HG03342 (cell line): Measurements from ENCODE around the gene ADAMTS12.

Experiments
- ATAC-seq: cut with Tn5 transposase; IDR thresholded peaks from one replicate; pipeline ENCODE4 v1.9.1; 2021; ENCODE audit warnings: mild to moderate bottlenecking, moderate library complexity; ENCODE audit not compliant: unreplicated experiment

ADAMTS12 gene

GRCh38 chr5:33843579-33843978, 48.2 kb downstream of the ADAMTS12 start:
- no peak for ATAC-seq

GRCh38 chr5:33842456-33842855, 49.3 kb downstream of the ADAMTS12 start:
- ATAC-seq = no peak

- no peak for ATAC-seq
These were observed 49.9 kb downstream of the ADAMTS12 start for GRCh38 chr5:33841891-33842290.

DNA sequence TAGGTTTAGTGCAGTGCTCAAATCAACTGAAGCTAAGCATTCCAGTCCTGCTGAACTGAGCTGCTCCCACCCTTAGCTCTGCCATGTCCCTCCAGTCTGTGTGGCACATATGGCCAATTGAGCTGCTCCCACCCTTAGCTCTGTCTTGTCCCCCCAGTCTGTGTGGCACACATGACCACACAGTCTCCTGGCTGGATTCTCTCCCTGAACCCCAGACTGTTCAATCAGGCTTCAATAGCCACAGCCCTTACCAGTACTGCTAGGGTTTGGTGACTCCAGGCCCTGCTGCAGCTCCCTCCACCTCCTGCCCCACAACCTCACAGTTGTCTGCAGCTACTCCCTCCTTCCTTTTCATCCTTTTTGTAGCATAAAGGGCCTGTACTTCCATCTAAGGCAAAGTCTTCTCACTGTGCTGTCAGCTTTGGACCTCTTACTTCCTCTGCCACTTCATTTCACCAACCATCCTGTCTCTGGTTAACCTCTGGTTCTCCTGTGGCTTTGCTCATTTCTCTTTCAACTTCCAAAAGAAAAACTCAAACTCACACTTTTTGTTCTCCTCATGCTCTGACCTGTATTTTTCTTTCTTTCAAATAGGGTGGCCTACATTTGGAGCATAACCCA, 50.8 kb downstream of the ADAMTS12 start:
- ATAC-seq = peak; percentile 65

DNA sequence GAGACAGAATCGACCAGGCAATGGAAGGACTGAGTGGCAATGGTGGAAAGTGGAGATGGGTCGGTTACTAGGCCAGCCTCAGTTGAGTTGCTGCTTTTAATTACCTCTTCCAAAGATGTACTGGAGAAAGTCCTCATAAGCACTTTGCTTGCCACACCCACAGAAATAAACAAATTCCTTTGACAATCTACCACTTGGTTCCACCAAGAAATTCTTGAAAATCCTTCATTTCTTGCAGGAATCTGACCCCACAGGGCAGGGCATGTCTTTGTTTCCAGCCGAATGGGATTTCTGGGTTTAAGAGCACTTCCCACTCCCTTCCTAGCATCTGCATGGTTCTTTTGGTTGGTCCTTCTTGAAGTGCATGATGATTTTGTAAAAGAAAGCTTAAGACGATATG, 54.5 kb downstream of the ADAMTS12 start:
- no peak for ATAC-seq

- no peak for ATAC-seq
These were observed 57.5 kb downstream of the ADAMTS12 start for GRCh38 chr5:33834334-33834733.

DNA sequence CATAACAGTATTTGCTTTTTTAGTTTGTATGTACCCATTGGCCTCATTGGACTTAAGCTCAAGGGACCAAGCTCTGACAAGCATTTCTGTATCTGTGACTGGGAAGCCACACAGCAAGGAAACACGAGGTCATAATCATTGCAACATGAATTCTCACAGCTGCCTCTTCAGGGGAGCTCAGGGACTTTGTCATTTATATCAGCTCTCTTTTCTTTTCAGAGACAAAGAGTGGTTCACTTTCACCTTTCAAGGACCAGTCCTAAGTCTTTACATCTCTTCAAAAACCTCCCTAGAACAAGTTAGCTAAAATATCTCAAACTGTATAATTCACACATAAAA, 58.6 kb downstream of the ADAMTS12 start:
- no peak for ATAC-seq

DNA sequence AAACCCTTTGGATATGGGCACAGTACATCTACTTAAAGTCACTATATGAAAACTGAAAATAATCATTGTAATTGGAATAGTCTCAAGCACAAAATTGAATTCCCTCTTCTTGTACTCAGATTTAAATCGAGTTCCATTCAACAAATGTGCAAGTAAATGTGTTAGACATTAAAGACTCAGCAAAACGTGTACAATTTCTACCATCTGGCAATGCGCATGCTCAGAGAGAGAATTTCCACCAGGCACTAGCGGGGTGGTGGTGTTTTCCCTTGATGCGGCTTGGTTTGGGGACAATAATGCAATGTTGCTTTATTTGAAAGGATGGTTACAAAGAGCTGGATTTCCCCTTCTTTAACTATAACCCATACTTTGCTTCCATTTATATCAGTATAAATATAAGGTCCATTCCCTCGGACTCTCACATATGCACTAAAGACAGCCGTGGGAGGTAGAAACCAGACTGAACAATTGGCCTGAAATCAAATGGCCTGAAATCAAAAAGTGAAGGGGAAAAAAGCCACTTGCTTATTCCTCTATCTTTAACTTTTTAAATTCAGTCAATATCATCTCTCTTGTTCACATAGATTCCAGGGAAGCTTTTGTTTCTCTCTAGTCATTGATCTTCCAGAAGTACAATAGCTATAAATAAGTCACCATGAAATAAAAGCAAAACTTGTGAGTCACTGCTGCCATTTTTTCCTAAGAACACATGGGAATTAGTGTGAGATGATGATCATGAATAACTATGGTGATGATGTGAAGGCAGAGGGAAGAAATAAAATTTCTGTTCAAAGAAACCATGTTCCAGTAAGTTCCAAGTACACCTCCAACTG, 59.2 kb downstream of the ADAMTS12 start:
- ATAC-seq = no peak

DNA sequence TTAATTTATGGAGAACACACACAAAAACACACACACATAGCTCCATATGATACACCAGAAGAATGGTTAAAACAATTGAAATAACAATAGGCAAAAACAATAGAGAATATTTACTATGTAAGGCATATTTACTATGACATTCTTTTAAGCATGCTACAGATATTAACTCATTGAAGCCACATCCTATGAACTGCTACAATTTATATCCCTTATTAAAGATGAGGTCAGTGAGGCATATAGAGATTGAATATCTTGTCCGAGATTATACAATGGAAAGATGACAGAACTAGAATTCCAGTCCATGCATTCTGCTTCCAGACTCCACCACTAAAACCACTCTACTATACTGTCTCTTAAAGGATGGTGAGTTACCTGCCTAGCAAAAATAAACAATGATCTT, 60.7 kb downstream of the ADAMTS12 start:
- ATAC-seq = no peak

DNA sequence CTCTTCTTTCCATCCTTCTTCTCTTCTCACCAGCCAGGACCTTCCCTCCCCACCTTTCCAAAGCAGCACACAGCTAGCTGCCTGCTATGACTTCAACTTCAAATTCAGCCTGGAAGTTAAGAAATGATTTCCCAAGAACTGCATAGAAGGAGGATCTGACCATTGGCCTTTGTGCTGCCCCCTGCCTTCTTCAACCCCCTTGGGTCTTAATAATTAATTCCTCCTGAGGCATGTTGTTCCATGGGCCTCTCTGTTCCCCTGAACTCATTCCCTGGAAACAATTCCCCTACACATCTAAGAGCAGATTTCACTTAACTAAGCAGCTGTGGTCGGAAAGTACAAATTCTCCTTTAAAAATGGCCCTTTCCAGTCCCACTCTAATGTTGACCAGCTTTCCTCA, 62.4 kb downstream of the ADAMTS12 start:
- ATAC-seq = no peak

DNA sequence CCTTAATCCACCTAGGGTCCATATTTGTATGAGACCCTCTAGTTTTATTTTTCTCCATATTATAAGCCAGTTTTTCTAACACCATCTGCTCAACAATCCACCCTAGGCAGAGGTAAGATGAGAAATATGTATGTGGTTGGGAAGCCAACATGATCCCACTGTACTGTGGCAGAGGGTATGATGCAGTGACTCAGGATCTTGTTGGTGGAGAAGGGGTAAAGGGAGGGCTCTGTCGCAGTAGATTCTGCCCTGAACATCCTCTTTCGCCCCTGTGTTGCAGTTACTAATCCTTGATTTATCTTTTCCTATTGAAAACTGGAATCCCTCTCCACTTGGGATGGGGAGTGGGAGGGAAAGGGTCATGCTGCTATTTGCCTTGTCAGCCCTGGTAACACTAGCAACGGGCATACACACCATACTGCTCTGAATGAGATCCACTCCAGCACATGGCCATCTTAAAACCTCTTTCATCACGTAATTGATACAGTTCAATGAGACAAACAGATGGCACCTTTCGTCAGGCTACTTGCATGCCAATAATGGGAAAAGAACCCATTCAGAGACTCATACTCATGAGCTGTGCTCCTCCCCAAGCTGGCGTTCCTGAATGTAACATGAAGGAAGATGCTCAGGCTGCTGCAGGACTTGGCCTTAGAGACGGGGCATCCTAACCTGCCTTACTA, 63.0 kb downstream of the ADAMTS12 start:
- no peak for ATAC-seq

DNA sequence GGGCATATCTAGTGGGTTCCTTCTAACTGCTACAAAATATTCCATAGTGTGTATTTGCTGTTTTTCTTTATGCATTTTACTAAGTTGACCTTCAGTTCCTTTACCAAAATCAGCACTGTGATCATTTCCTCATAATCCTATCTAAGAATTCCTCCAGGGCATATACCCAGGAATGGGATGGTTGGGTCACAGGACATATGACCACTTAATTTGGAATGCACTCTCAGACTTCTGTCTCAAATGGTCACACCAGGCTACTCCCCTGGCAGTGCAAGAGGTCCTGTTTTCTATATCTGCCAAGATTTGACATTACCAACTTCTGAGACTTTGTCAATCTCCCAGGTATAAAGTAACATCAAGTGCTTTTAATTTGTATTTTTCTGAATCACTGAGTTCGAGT, 63.9 kb downstream of the ADAMTS12 start:
- ATAC-seq = no peak

DNA sequence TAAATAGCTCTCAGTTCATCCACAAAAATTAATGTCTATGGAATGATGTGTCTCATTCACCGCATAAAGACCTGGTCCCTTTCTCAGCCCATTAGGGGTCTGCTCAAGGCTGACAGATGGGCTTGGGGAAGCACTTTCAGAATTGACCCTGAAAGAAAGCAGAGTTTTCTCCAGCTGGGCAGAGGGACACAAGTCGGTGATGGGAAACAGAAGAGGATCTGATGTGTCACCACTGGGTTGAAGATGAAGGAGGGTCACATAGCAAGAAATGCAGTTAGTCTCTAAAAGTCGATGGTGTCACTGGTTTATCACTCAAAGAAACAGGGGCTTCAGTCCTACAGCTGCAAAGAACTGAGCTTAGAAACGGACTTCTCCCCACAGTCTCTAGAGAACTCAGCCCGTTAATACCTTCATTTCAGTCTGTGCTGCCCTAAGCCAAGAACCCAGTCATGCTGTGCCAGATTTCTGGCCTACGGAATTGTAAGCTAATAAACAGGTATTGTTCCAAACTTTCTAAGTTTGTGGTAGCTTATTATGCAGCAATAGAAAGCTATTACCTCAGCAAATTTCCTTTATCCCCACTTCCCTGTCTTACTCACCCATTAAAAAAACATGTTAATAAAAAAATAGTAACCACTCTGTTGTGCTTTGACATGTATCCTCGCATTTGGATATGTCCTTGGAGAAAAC, 64.6 kb downstream of the ADAMTS12 start:
- no peak for ATAC-seq

GRCh38 chr5:33824516-33825195, 67.1 kb downstream of the ADAMTS12 start:
- ATAC-seq = peak; percentile 75

DNA sequence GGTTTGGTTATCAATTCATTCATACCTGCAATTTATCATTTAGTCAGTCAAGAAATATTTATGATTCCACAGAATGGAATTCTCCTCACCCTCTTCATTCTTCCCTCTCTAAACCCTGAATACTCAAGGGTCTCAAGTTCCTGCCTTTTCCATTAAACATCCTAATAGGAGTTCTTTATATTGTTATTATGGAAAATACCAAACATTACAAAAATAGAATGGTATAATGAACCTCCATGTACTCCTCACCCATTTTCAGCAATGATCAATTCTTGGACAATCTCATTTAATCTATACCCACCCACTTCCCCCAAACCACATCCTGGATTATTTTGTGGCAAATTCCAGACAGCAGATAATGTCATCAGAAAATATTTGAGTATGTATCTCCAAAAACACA, 74.5 kb downstream of the ADAMTS12 start:
- ATAC-seq = no peak

GRCh38 chr5:33816791-33817190, 75.0 kb downstream of the ADAMTS12 start:
- no peak for ATAC-seq

- ATAC-seq = no peak
These were observed 79.0 kb downstream of the ADAMTS12 start for GRCh38 chr5:33812746-33813145.

- no peak for ATAC-seq
These were observed 81.2 kb downstream of the ADAMTS12 start for GRCh38 chr5:33810491-33811120.

DNA sequence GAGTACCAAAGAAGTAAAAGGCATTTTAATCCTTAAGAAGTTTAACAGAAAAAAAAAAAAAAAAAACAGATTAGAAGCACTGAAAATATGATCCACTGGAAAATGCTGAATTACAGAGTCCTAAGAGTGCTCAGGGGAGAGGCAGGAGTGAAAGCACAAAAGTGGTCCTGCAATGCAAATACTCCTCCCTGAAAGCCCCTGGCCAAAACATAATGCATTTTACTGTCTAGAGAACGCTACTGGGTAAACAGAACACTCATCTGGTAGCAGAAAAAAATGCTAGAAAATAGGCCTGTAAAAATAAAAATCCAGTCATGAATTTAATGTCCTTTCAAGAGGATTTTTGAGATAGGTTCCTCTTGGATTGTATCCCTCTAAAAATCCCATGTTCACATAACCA, 81.9 kb downstream of the ADAMTS12 start:
- no peak for ATAC-seq

DNA sequence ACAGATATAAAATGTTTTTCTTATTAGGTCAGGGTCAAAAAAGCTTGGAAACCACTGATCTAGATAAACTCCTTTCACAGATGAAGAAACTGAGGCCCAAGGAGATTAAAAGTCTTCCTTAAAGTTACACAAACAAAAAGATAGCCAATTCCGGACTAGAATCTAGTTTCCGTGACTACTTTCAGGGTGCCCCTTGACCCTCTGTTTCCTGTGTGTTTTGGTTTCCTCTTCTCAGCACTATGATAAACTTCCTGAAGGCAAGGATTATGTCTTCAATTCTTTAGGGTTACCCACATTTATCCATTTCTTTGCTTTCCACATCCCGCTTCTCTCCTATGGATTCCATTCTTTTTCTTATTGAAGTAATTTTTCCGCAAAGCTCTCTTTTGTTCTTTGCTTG, 83.1 kb downstream of the ADAMTS12 start:
- no peak for ATAC-seq

GRCh38 chr5:33807771-33808170, 84.0 kb downstream of the ADAMTS12 start:
- ATAC-seq = no peak
